ENCODE results near the gene IRX2.

IRX2 gene

GRCh38 chr5:2718115-2718514 lies 33.4 kb downstream of the IRX2 start:
- TF ChIP-seq CTCF (IDR thresholded peaks at IDR 0.05; ENCODE audit: insufficient read depth, low read length, missing control alignments): no peak
- ChIA-PET CTCF (no interaction called here), POLR2A (interaction anchor here (0.6 kb wide), 1 partner anchor 1159 kb away, joined by 3 read pairs; no protein-coding TSS in a partner anchor)

GRCh38 chr5:2715856-2716255 lies 35.6 kb downstream of the IRX2 start:
- ChIA-PET CTCF (no interaction called here), POLR2A (no interaction called here)
- no peak for DNase-seq (ENCODE audit: low read depth, low spot score)
- no peak for TF ChIP-seq CTCF (IDR thresholded peaks at IDR 0.05; ENCODE audit: insufficient read depth, low read length, missing control alignments)
- no peak overlapping the region for H3K4me3 ChIP-seq (ENCODE audit: low read depth, low read length)

More at GRCh38 chr5:2718115-2718514, 33.4 kb downstream of the IRX2 start:
- DNase-seq (ENCODE audit: low read depth, low spot score): no peak
- H3K4me3 ChIP-seq (ENCODE audit: low read depth, low read length): no peak overlapping the region

- ChIA-PET POLR2A (no interaction called here), CTCF (no interaction called here)
- TF ChIP-seq CTCF (IDR thresholded peaks at IDR 0.05; ENCODE audit: insufficient read depth, low read length, missing control alignments): no peak
- H3K4me3 ChIP-seq (ENCODE audit: low read depth, low read length): no peak overlapping the region
- DNase-seq (ENCODE audit: low read depth, low spot score): no peak
These were observed 36.7 kb downstream of the IRX2 start for GRCh38 chr5:2714805-2715204.

GRCh38 chr5:2714026-2714425 lies 37.5 kb downstream of the IRX2 start:
- H3K4me3 ChIP-seq (ENCODE audit: low read depth, low read length): no peak overlapping the region
- ChIA-PET POLR2A (no interaction called here), CTCF (no interaction called here)
- no peak for DNase-seq (ENCODE audit: low read depth, low spot score)
- no peak for TF ChIP-seq CTCF (IDR thresholded peaks at IDR 0.05; ENCODE audit: insufficient read depth, low read length, missing control alignments)

GRCh38 chr5:2711446-2712425 lies 39.7 kb downstream of the IRX2 start:
- ChIA-PET POLR2A (no interaction called here), CTCF (interaction anchor here (1.1 kb wide), 2 partner anchors 32 to 892 kb away, joined by 3 to 4 read pairs; no protein-coding TSS in a partner anchor)
- no peak for TF ChIP-seq CTCF (IDR thresholded peaks at IDR 0.05; ENCODE audit: insufficient read depth, low read length, missing control alignments)
- DNase-seq (ENCODE audit: low read depth, low spot score): no peak
- no peak overlapping the region for H3K4me3 ChIP-seq (ENCODE audit: low read depth, low read length)

- DNase-seq (ENCODE audit: low read depth, low spot score): no peak
- CTCF ChIA-PET: interaction anchor here (1.1 kb wide), 3 partner anchors 21 to 892 kb away, joined by 3 to 5 read pairs (median 4); no protein-coding TSS in a partner anchor
- TF ChIP-seq CTCF (IDR thresholded peaks at IDR 0.05; ENCODE audit: insufficient read depth, low read length, missing control alignments): peak; percentile 43
- H3K4me3 ChIP-seq (ENCODE audit: low read depth, low read length): no peak overlapping the region
- POLR2A ChIA-PET: no interaction called here
These were observed 40.6 kb downstream of the IRX2 start for GRCh38 chr5:2710910-2711309.

All from AG04449 (cell line).